ENCODE data around the gene ZNF497. TPM values are rescaled to one million over a fixed set of nuclear protein-coding genes. Genes with fewer than 3 reads are reported as not detected.

ZNF497 gene
- total RNA-seq, 1 experiment from 2014 or later = 1.7 TPM

DNA sequence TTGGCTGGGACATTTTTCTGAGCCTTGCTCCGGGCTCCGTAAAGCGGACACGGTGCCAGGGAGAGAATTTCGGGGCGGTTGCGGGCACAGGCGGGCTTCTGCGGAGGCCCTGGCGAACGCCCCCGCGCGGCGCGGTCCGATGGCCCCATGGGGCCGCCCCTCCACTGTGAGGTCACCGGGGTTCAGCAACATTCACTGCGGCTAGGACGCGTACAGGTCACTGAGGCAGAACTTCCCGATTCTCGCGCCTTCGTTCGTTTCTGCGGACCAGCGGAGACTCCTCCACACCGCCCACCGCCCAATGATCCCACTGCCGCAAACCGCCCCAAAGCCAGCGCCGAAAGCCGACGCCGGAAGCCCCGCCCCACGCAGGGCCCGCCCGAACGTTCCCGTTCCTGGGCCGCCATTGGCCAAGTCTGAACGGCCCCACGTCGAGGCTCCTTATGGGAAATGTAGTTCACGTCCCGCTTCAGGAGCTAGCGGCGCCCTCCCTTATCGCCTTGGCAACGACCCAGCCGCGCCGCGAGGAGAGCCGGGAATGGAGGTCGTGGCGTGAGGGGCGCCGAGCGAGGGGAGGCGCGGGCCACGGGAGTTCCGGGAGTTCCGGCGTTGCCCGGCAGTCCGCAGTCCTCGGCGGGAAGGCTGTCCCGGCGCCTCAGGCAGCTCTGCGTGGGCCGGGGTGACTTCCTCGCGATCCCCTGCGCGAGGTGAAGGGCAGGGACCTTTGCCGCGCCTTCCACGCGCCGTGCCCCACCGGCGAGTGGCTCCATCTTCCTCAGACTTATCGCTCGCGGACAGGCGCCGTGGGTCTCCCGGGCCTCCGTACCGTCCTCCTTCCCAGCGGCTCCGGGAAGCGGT, 45.8 kb upstream of the ZNF497 start, which contains the start of gene ZNF584 (continued):
- peak; percentile 36; the same call in 1 of the 2 replicates for TF ChIP-seq FOXK1 (CRISPR knock-in tag; IDR thresholded peaks at IDR 0.05)
- TF ChIP-seq NR3C1 (CRISPR knock-in tag; conservative IDR thresholded peaks at IDR 0.05; ENCODE audit: low read depth) = no peak
- TF ChIP-seq, protein P1, sequence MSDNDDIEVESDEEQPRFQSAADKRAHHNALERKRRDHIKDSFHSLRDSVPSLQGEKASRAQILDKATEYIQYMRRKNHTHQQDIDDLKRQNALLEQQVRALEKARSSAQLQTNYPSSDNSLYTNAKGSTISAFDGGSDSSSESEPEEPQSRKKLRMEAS (CRISPR knock-in tag; IDR thresholded peaks at IDR 0.05) = peak; percentile 67
- TF ChIP-seq, protein P2, sequence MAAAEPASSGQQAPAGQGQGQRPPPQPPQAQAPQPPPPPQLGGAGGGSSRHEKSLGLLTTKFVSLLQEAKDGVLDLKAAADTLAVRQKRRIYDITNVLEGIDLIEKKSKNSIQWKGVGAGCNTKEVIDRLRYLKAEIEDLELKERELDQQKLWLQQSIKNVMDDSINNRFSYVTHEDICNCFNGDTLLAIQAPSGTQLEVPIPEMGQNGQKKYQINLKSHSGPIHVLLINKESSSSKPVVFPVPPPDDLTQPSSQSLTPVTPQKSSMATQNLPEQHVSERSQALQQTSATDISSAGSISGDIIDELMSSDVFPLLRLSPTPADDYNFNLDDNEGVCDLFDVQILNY (CRISPR knock-in tag; IDR thresholded peaks at IDR 0.05) = peak; percentile 77
- peak; percentile 60 for TF ChIP-seq ETV6 (CRISPR knock-in tag; IDR thresholded peaks at IDR 0.05)
- TF ChIP-seq ATF1 (CRISPR knock-in tag; IDR thresholded peaks at IDR 0.05) = 0 out of 2 replicates have a peak, but pooled peaks have one; percentile 21

DNA sequence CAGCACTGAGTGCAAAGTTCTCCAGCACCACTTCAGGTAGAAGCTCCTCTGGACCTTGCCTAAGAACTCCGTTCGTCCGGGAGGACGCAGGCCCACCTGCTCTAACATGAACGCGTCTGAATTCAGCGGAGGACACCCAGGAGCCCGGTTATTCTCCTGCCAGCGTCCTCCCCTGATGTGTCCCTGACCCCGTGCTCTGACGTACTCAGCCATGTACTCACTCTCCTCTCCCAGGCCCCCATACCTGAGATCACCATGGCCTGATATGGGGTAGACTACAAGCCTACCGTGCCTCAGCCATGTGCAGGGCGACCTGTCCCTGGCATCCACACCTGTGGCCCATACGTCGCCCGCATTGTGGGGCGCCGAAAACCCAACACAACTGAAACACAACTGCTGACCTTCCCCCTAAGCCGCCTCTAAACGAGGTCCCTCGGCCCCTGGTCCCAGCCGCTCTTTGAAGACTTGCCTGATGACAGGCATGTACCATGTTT, 45.2 kb upstream of the ZNF497 start:
- Mint-ChIP-seq H3K4me1 (peaks cover 18% of the 10 kb centered on the region), H3K4me3 (peak overlapping the region; percentile 91), H3K36me3 (peaks cover 4% of the 10 kb centered on the region), H3K27ac (peak overlapping the region; percentile 93; the same call in 1 of the 2 replicates), H3K9me3 (no peaks in the 10 kb centered on the region), H3K27me3 (ENCODE audit: low read depth) (peaks cover 14% of the 10 kb centered on the region)
- ChIA-PET CTCF (interaction anchor here (0.7 to 1.0 kb wide), 5 partner anchors 13 to 112 kb away, joined by 3 to 7 read pairs (median 5); partner anchors contain the start of genes ZBTB45 and ZNF324B), POLR2A (interaction anchor here (1.0 to 1.4 kb wide), 2 partner anchors 12 to 43 kb away, joined by 6 to 7 read pairs; partner anchors contain the start of genes RNF225 and ZNF324B)
- DNase-seq (ENCODE audit: low spot score) (no peak), ATAC-seq (peak; percentile 3)
- TF ChIP-seq TEAD4 (CRISPR knock-in tag; IDR thresholded peaks at IDR 0.05) = no peak
- TF ChIP-seq ZNF317 (CRISPR knock-in tag; IDR thresholded peaks at IDR 0.05; ENCODE audit: borderline replicate concordance, low read depth) = no peak
- no peak for TF ChIP-seq SMAD3 (CRISPR knock-in tag; IDR thresholded peaks at IDR 0.05; ENCODE audit: borderline replicate concordance)
- TF ChIP-seq, protein P3, sequence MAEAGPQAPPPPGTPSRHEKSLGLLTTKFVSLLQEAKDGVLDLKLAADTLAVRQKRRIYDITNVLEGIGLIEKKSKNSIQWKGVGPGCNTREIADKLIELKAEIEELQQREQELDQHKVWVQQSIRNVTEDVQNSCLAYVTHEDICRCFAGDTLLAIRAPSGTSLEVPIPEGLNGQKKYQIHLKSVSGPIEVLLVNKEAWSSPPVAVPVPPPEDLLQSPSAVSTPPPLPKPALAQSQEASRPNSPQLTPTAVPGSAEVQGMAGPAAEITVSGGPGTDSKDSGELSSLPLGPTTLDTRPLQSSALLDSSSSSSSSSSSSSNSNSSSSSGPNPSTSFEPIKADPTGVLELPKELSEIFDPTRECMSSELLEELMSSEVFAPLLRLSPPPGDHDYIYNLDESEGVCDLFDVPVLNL (CRISPR knock-in tag; IDR thresholded peaks at IDR 0.05; ENCODE audit: borderline replicate concordance, low read depth) = no peak
- TF ChIP-seq ESRRA (CRISPR knock-in tag; IDR thresholded peaks at IDR 0.05; ENCODE audit: borderline replicate concordance) = no peak
- no peak for TF ChIP-seq MYBL2 (CRISPR knock-in tag; IDR thresholded peaks at IDR 0.05)
- no peak for TF ChIP-seq NFYB (CRISPR knock-in tag; conservative IDR thresholded peaks at IDR 0.05; ENCODE audit: low read depth)
- TF ChIP-seq, protein P4, sequence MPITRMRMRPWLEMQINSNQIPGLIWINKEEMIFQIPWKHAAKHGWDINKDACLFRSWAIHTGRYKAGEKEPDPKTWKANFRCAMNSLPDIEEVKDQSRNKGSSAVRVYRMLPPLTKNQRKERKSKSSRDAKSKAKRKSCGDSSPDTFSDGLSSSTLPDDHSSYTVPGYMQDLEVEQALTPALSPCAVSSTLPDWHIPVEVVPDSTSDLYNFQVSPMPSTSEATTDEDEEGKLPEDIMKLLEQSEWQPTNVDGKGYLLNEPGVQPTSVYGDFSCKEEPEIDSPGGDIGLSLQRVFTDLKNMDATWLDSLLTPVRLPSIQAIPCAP (CRISPR knock-in tag; IDR thresholded peaks at IDR 0.05) = no peak
- TF ChIP-seq, protein P5, sequence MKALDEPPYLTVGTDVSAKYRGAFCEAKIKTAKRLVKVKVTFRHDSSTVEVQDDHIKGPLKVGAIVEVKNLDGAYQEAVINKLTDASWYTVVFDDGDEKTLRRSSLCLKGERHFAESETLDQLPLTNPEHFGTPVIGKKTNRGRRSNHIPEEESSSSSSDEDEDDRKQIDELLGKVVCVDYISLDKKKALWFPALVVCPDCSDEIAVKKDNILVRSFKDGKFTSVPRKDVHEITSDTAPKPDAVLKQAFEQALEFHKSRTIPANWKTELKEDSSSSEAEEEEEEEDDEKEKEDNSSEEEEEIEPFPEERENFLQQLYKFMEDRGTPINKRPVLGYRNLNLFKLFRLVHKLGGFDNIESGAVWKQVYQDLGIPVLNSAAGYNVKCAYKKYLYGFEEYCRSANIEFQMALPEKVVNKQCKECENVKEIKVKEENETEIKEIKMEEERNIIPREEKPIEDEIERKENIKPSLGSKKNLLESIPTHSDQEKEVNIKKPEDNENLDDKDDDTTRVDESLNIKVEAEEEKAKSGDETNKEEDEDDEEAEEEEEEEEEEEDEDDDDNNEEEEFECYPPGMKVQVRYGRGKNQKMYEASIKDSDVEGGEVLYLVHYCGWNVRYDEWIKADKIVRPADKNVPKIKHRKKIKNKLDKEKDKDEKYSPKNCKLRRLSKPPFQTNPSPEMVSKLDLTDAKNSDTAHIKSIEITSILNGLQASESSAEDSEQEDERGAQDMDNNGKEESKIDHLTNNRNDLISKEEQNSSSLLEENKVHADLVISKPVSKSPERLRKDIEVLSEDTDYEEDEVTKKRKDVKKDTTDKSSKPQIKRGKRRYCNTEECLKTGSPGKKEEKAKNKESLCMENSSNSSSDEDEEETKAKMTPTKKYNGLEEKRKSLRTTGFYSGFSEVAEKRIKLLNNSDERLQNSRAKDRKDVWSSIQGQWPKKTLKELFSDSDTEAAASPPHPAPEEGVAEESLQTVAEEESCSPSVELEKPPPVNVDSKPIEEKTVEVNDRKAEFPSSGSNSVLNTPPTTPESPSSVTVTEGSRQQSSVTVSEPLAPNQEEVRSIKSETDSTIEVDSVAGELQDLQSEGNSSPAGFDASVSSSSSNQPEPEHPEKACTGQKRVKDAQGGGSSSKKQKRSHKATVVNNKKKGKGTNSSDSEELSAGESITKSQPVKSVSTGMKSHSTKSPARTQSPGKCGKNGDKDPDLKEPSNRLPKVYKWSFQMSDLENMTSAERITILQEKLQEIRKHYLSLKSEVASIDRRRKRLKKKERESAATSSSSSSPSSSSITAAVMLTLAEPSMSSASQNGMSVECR (CRISPR knock-in tag; IDR thresholded peaks at IDR 0.05; ENCODE audit: borderline replicate concordance) = no peak
- TF ChIP-seq, protein P6, sequence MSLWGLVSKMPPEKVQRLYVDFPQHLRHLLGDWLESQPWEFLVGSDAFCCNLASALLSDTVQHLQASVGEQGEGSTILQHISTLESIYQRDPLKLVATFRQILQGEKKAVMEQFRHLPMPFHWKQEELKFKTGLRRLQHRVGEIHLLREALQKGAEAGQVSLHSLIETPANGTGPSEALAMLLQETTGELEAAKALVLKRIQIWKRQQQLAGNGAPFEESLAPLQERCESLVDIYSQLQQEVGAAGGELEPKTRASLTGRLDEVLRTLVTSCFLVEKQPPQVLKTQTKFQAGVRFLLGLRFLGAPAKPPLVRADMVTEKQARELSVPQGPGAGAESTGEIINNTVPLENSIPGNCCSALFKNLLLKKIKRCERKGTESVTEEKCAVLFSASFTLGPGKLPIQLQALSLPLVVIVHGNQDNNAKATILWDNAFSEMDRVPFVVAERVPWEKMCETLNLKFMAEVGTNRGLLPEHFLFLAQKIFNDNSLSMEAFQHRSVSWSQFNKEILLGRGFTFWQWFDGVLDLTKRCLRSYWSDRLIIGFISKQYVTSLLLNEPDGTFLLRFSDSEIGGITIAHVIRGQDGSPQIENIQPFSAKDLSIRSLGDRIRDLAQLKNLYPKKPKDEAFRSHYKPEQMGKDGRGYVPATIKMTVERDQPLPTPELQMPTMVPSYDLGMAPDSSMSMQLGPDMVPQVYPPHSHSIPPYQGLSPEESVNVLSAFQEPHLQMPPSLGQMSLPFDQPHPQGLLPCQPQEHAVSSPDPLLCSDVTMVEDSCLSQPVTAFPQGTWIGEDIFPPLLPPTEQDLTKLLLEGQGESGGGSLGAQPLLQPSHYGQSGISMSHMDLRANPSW (CRISPR knock-in tag; conservative IDR thresholded peaks at IDR 0.05; ENCODE audit: low read depth) = no peak
